ENCODE data around the gene TRUB1.

The TRUB1 gene

GRCh38 chr10:114920459-114920858 lies 17.5 kb upstream of the TRUB1 start:
- no peak for TF ChIP-seq CTCF (conservative IDR thresholded peaks at IDR 0.05; ENCODE audit: control insufficient read depth, insufficient read depth, low read depth, low read length)
- H3K4me3 ChIP-seq (ENCODE audit: control insufficient read depth, low read depth, low read length) = no peak overlapping the region
- DNase-seq (ENCODE audit: low read depth) = no peak

GRCh38 chr10:114922003-114922402 lies 16.0 kb upstream of the TRUB1 start:
- TF ChIP-seq CTCF (conservative IDR thresholded peaks at IDR 0.05; ENCODE audit: control insufficient read depth, insufficient read depth, low read depth, low read length) = no peak
- no peak overlapping the region for H3K4me3 ChIP-seq (ENCODE audit: control insufficient read depth, low read depth, low read length)
- no peak for DNase-seq (ENCODE audit: low read depth)

- no peak for TF ChIP-seq CTCF (conservative IDR thresholded peaks at IDR 0.05; ENCODE audit: control insufficient read depth, insufficient read depth, low read depth, low read length)
- no peak overlapping the region for H3K4me3 ChIP-seq (ENCODE audit: control insufficient read depth, low read depth, low read length)
- no peak for DNase-seq (ENCODE audit: low read depth)
These were observed 14.4 kb upstream of the TRUB1 start for GRCh38 chr10:114923551-114923950.

GRCh38 chr10:114925587-114926586 lies 12.1 kb upstream of the TRUB1 start:
- peak; percentile 53 for DNase-seq (ENCODE audit: low read depth)
- no peak overlapping the region for H3K4me3 ChIP-seq (ENCODE audit: control insufficient read depth, low read depth, low read length)
- TF ChIP-seq CTCF (conservative IDR thresholded peaks at IDR 0.05; ENCODE audit: control insufficient read depth, insufficient read depth, low read depth, low read length) = no peak

GRCh38 chr10:114928818-114929217 lies 9.2 kb upstream of the TRUB1 start:
- no peak overlapping the region for H3K4me3 ChIP-seq (ENCODE audit: control insufficient read depth, low read depth, low read length)
- no peak for TF ChIP-seq CTCF (conservative IDR thresholded peaks at IDR 0.05; ENCODE audit: control insufficient read depth, insufficient read depth, low read depth, low read length)
- DNase-seq (ENCODE audit: low read depth) = no peak

GRCh38 chr10:114930320-114930719 lies 7.7 kb upstream of the TRUB1 start:
- no peak for TF ChIP-seq CTCF (conservative IDR thresholded peaks at IDR 0.05; ENCODE audit: control insufficient read depth, insufficient read depth, low read depth, low read length)
- no peak for DNase-seq (ENCODE audit: low read depth)
- H3K4me3 ChIP-seq (ENCODE audit: control insufficient read depth, low read depth, low read length) = no peak overlapping the region

Measured in fibroblast of mammary gland (primary cell).